GM19452 (cell line): Measurements from ENCODE around the gene CYP2W1.
"Not testable (repeated sequence)": the region's sequence is repeated elsewhere in the genome, so short reads cannot be mapped to it uniquely, and the experiment has no call there.

Source experiments
- ATAC-seq: cut with Tn5 transposase; IDR thresholded peaks from one replicate; pipeline ENCODE4 v1.9.1; 2021; ENCODE audit not compliant: unreplicated experiment

CYP2W1 gene

DNA sequence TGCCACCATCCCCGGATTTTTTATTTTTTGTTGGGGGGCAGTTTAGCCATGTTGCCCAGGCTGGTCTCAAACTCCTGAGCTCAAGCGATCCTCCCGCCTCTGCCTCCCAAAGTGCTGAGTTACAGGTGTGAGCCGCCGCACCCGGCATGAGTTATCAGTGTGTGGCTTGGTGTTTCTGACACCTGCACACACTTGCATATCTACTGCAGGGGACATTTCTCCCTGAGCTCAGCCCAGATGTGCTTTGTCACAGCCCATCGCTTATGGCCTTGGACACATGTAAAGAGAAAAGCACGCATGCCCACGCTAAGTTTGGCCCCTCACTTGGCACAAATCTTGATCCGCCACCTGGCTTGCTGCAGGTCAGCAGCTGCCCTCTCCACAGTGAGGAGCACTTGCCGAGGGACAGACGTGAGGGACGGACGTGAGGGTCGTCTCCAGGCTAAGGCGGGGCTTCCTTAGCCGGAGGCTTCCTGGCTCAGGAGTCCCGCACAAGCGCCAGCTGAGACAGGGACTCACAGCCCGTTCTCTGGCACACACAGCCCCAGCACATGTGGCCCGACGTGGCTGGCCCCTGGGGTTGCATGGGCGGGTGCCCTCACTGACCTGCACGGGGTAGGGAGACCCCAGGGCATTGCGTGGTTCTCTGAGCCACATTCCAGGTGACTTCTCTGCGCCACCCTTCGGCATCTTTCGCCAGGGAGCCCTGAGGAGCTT is 11.8 kb downstream of the CYP2W1 start:
- no peak for ATAC-seq

DNA sequence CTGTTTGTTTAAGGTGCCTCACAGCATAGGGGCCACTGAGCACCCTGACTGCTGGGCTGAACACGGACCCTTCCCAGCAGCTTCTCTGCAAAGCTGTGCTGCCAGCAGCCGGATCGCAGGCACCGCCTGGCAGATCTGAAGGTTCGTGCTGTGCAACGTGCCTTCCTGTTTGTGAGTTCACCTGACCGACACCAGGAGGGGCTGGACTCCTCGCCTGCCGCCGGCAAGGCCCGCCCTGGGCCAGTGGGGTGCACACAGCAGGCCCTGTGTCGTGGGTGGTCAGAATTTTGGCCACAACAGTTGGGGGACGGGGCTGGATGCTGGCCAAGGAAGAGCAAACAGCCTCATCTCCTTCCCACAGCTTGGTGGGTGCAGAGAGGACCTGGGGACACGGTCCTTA is 12.6 kb downstream of the CYP2W1 start:
- ATAC-seq: no peak

DNA sequence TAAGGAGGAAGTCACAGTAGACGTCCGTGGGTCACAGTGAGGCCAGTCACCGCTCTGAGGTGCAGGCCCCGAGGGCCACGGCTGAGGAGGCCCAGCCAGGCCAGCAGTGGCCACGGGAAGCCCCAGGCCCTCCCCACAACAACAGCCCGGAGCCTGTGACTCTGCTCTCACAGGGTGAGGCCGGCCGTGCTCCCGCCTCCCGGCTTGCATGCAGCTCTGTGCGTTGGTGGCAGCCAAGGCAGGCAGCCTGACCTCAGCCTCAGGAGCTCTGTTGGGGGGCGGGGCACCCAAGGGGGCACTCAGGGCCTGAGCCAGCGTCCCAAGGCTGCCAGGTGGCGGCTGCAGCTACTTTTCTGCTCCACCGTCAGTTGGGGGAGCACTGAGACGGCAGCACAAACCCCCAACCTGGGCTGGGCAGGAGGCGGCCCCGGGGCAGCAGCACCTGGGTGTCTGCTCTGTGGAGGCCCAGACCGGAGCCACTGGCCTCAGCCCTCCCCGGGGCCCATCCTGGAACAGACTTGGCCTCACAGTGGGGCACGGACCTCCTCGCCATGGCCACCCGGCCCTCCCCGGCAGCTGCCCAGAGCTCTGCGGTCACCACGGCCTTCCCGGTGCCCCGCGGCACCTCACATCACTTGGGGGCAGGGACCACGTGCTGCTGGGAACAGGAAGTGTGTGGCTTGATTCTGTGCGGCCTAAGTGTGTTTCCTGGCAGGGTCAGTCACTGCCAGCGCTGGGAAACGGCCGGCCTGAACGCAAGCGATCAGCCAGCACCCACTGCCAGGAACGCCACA is 13.3 kb downstream of the CYP2W1 start:
- no peak for ATAC-seq

DNA sequence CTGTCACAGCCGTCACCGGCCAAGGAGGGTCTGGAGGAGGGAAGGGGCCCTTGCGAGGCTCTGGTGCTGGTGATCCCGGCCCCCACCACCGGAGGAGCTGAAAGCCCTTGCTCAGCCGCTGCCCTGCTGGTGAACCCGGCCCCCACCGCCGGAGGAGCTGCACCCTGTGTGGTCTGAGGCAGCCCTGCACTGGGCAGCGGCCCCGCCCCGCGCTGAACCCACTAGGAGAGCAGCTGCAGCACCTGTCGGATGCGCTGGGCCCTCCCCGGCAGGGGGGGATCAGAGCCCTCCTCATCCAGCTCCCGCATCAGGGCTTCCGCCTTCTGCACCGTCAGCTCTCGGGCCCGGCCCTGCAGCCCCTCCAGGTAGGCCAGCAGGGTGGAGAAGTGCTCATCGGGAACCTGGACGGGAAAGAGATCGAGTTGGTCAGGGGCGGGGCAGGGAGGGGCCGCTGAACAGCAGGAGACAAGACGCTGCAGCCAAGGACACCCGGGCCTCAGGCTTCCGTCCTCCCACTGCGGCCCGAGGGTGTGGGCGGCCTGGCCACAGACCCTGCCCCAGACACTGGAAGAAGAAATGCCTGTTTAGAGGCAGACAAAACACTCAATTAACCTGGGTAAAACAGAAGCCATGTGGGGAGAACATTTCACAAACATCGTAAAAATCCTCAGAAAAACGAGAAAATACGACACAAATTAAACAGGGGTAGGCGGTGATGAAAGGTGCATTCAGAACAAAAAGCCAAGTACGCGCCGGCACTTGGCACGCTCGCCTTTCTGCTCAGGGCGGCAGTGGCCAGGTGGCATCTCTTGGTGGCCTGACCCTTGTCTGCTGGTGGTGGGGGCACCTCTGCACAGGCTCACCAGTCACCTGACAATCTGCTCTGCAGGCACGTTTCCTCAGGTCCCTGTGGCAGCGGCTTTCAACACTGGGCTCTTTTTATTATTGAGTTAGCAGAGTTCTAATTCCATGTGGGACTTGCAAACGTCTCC is 14.7 kb downstream of the CYP2W1 start:
- no peak for ATAC-seq

DNA sequence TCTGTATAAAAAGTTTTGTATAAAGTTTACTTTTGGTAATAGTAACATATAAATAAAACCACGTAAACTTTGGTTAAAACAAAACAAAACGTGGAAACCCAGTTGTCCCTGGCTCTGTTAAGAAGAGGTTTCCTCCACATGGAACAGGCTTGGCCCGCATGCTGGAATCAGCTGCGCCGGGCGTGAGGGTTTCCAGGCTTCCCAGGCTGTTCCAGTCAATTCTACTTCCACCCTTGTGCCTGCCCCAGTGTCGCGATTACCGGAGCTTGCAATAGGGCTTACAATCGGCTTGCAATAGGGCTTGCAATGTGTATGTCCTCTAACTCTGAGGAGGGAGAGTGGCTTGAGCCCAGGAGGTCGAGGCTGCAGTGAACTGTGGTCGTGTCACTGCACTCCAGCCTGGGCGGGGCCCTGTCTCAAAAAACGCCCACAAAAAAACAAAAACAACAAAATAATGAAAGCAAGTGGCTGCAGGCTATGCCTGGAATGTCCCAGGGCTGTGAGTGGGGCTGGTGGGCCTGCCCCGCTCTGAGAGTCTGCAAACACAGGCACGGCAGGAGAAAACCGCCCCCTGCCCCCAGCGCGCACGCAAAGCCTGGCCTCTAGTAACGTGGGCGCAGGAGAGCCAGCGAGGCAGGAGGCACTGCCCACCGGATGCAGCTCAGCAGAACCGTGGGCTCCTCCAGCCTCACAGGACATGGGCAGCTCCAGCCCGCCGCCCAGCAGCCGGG is 16.3 kb downstream of the CYP2W1 start:
- ATAC-seq: no peak

DNA sequence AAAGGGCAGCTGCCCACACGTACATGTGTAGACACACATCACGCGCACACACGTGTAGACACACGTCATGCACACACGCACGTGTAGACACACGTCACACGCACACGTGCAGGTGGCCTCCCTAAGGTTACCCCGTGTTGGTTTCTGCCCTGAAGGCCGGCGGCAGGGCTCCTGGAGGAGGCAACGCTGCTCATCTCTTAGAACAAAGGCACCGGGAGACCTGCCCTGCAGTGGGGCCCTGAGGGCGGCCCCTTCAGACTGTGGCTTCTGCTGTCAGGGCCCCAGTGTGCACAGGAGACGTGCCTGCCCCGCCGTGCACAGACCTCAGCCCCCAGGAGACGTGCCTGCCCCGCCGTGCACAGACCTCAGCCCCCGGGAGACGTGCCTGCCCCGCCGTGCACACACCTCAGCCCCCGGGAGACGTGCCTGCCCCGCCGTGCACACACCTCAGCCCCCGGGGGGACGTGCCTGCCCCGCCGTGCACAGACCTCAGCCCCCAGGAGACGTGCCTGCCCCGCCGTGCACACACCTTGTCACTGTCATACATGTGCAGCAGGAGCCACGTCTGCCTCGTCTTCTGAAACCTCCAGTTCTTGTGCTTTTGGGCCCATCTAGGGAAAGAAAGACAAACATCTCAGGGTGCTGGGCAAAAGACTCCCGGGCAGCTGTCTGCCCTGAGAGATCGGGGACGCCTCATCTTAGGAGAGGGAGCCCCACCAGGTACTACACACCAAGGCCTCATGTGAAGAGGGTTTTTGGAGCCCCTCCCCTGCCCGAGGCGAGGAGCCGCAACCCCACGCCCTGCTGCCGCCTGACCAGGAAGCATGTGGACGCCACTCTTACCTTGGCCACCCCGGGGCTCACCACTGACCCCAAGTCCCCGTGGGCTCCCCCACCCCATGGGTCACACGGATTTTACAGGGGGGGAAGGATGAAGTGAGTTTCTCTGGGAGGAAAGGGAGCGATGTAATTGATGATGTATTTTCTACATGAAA is 17.3 kb downstream of the CYP2W1 start:
- ATAC-seq: no peak

DNA sequence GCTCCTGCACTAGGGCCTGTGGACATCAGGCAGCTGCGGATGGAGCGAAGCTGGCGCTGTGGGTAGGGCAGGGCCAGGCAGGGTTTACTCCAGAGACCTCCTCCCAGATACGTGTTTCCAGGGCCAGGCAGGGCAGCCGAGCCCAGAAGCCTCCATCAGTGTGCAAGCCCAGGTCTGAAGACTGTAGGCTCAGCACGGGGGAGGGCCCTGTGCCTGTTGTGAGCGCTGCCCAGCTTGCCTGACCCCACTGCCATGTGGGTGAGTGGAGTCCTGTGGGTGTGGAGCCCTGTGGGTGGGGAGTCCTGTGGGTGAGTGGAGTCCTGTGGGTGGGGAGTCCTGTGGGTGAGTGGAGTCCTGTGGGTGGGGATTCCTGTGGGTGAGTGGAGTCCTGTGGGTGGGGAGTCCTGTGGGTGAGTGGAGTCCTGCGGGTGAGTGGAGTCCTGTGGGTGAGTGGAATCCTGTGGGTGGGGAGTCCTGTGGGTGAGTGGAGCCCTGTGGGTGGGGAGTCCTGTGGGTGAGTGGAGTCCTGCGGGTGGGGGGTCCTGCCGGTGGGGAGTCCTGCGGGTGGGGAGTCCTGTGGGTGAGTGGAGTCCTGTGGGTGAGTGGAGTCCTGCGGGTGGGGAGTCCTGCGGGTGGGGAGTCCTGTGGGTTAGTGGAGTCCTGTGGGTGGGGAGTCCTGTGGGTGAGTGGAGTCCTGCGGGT is 18.2 kb downstream of the CYP2W1 start:
- ATAC-seq: not testable (repeated sequence)

DNA sequence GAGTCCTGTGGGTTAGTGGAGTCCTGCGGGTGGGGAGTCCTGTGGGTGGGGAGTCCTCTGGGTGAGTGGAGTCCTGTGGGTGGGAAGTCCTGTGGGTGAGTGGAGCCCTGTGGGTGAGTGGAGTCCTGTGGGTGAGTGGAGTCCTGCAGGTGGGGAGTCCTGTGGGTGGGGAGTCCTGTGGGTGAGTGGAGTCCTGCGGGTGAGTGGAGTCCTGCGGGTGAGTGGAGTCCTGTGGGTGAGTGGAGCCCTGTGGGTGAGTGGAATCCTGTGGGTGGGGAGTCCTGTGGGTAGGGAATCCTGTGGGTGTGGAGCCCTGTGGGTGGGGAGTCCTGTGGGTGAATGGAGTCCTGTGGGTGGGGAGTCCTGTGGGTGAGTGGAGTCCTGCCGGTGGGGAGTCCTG is 19.0 kb downstream of the CYP2W1 start:
- ATAC-seq: not testable (repeated sequence)

DNA sequence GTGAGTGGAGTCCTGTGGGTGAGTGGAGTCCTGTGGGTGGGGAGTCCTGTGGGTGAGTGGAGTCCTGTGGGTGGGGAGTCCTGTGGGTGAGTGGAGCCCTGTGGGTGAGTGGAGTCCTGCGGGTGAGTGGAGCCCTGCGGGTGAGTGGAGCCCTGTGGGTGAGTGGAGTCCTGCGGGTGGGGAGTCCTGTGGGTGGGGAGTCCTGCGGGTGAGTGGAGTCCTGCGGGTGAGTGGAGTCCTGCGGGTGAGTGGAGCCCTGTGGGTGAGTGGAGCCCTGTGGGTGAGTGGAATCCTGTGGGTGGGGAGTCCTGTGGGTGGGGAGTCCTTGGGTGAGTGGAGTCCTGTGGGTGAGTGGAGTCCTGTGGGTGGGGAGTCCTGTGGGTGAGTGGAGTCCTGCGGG is 19.5 kb downstream of the CYP2W1 start:
- not testable (repeated sequence) for ATAC-seq

DNA sequence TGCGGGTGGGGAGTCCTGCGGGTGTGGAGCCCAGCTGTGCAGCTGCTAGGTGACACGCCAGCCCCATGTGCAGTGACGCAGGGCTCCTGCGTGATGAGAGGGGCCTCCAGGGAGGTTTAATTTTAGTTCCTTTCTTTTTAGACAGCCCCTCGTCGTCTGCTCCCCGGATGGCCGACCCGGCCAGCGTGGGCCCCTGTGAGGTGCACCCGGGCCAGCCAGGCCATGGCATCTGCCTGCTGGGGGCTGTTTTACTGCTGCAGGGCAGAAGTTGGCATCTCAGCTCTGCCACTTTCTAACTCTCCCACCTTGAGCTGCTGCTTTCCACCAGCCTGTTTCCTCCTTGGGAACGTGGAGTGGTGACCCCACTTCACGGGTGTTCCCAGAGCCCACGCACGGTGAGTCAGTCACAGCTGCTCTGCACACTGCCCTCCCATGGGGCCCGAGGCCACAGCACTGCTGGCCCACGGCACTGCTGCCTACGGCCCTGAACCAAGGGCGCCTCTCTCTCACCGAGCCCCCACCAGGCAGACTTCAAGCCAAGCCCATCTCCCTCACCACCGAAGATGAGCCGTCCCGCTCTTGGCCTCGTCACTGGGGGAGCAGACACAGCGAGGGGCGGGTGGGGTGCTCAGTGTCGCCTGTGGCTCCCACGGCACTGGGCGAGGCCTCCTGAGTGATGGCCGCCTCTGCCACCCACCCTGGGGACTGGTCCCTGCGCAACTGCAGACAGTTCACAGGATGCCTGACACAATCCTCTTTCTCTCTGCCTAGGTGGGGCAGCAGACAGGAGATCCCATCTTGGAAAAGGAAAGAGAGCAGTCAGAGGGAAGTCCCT is 21.3 kb downstream of the CYP2W1 start:
- ATAC-seq: no peak

DNA sequence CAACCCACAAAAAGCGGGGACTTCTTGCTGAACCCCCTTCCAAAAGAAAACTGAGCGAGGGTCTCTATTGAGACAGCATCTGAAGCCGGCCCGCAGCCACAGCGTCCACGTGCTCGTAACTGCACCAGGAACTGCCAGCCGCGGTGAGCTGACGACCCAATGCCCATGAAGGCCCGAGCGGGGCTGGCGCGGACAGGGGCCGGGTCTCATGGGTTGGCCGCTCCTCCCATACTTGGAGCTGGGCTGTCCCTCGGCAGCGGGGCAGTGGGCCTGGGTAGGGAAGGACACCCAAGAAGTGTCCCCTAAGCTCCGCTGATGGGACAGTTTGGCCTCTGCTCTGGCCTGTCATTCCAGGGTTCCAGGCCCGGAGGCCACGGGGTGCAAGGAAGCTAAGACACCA is 22.3 kb downstream of the CYP2W1 start:
- ATAC-seq: no peak

DNA sequence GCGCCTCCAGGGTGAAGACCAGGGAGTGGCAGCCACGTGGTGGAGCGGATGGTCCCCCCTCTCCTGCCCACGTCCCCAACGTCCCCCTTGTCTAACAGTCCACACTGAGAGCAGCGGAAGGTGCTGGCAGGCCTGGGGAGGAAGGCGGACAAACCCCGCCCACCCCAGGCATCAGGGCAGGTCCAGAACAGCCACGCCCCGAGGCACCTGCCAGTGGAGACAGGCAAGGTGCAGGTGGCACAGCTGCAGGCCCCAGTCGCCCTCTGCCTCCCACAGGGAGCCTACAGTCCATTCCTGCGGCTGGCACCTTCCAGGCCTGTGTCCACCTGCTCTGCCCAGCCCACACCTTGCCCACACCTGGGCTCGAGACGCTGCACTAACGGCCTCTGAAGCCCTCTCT is 24.9 kb downstream of the CYP2W1 start:
- no peak for ATAC-seq

DNA sequence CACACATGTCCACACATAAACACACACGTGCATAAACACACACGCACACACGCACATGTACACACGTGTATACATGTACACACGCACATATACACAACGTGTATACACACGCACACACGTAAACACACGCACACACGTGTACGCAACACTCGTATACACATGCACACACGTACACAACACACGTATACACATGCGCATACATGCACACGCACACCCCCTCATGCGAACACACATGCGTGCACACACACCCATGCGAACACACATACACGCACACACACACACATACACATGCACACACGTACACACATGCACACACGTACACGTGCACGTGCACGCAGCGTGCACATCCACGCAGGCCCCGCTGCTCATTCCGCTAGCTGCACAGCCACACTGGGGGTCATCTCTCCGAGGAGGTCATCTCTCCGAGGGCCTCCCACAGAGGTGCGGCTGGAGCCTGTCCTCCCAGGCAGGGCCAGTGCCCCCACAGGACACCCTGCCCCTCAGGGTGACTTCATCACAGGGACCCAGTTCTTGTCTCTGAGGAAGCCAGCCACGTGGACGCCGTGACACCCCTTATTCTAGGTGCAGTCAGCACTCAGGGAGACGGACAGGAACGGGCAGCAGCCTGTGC is 25.9 kb downstream of the CYP2W1 start:
- no peak for ATAC-seq

DNA sequence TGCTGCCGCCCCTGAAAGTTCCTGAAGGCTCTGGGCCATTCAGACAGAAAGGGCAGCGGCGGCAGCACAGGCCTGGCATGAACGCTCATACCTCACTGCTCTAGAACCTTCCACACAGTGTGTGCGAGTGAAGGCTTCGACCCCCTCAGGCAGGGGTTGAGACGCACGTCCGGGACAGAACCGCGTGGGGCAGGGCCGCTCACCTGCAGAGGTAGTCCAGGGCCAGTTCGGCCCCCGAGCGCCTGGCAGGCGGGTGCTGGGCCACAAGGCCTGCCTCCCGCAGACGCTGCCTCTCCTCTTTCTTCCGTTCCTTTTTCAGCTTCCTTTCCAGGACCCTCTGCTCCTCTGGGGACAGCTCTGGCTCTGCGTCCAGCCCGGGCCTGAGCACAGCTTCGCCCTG is 26.8 kb downstream of the CYP2W1 start:
- no peak for ATAC-seq

DNA sequence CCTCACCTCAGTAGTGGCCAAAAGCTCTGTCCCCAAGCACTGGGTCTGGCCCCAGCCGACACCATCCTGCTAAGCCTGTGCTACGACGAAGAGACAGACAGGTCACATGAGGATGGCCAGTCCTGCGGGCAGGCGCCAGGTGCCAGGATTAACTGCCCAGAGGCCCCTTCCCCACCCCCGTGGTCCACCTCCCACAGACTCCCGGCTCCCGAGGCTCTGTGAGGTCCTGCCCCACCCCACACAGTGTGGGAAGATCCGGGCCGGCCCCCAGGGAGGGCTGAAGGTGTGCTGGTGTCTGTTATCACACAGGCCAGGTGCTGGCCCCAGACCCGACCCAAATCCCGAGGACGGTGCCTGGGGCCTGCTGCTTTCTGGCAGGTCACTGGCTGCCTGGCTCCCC is 27.2 kb downstream of the CYP2W1 start:
- ATAC-seq: no peak

DNA sequence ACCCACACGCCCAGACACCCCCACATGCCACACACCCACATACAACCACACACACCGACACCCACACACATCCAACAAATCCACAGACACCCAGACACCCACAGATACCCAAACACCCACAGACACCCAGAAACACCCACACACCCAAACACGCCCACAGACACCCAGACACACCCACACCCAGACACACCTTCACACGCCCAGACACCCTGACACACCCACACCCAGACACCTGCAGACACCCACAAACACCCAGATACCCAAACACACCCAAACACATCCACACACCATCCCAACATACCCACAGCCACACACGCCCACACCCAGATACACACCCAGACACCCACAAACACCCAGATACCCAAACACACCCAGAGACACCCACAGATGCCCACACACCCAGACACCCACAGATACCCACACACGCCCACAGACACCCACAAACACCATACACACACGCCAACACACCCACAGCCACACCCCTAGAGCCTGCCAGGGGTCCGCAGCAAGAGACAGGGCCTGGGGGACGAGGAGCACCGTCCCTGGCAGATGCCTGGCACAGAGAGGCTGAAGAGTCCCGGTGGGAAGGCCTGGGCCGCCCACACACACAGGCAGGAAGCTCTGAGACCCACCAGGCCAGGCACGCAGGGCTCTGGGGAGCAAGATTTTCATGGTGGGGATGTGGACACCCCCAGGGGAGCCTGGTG is 28.5 kb downstream of the CYP2W1 start:
- no peak for ATAC-seq
